ENCODE data around the gene PRKAA1. TPM values are rescaled to one million over a fixed set of nuclear protein-coding genes. Genes with fewer than 3 reads are reported as not detected.

PRKAA1 gene
- polyA plus RNA-seq, 3 donors: 23.4 to 32.8 (median 29.6) TPM

- H3K4me1 ChIP-seq (ENCODE audit: control insufficient read depth in 1 of 2, insufficient read depth in 2 of 2, low read length in 2 of 2): peaks cover 3 to 9% of the 10 kb centered on the region in 2 donors
- peaks cover 0 to 15% of the 10 kb centered on the region in 2 donors for H3K36me3 ChIP-seq (replicated peaks in 1 of 2; ENCODE audit: control insufficient read depth in 1 of 2, insufficient read depth in 2 of 2, low read length in 2 of 2)
- Mint-ChIP-seq H3K27me3 (ENCODE audit: low read depth in 3 of 3) (peaks cover 0 to 3% (median 1%) of the 10 kb centered on the region in 3 donors), H3K27ac (no peak overlapping the region), H3K36me3 (peaks cover 9 to 15% of the 10 kb centered on the region in 2 donors), H3K9me3 (peaks cover 0 to 2% (median 0%) of the 10 kb centered on the region in 7 donors), H3K4me3 (no peak overlapping the region), H3K4me1 (peaks cover 35% of the 10 kb centered on the region)
- peaks cover 98% of the 10 kb centered on the region for H4K20me1 ChIP-seq (ENCODE audit: insufficient read depth, low read length)
- no peak for DNase-seq
- no peak overlapping the region for H3K4me2 ChIP-seq (replicated peaks; ENCODE audit: extremely low read depth, low read length, poor library complexity, severe bottlenecking)
- no CpG with 5 or more reads among the region's 1 CpG for WGBS (ENCODE audit: insufficient coverage)
- H3K4me3 ChIP-seq (replicated peaks in 1 of 3; ENCODE audit: low read depth in 2 of 3, low read length in 3 of 3): no peak overlapping the region
- intact Hi-C loops (cut with micrococcal nuclease): no loop called here
- no peak for TF ChIP-seq CTCF (IDR thresholded peaks at IDR 0.05)
- no peak overlapping the region for H3K27ac ChIP-seq (ENCODE audit: low read depth in 1 of 2, low read length in 2 of 2)
- H3K79me2 ChIP-seq (ENCODE audit: insufficient read depth, low read length): peaks cover 99% of the 10 kb centered on the region
- no peak overlapping the region for H3K9ac ChIP-seq (ENCODE audit: insufficient read depth, low read length, poor library complexity, severe bottlenecking)
- no peaks in the 10 kb centered on the region for H3K9me3 ChIP-seq (replicated peaks in 1 of 2; ENCODE audit: control insufficient read depth in 1 of 2, insufficient read depth in 1 of 2, low read length in 2 of 2)
- no peaks in the 10 kb centered on the region for H3K27me3 ChIP-seq (ENCODE audit: control insufficient read depth in 2 of 2, insufficient read depth in 2 of 2, low read length in 2 of 2)
- H2AFZ ChIP-seq (ENCODE audit: insufficient read depth, low read depth, low read length, poor library complexity, severe bottlenecking): no peak overlapping the region
These were observed 13.3 kb downstream of the PRKAA1 start for GRCh38 chr5:40784916-40785315.

GRCh38 chr5:40784027-40784653 lies 14.0 kb downstream of the PRKAA1 start:
- Histone ChIP-seq H3K9me3 (replicated peaks in 1 of 2; ENCODE audit: control insufficient read depth in 1 of 2, insufficient read depth in 1 of 2, low read length in 2 of 2) (no peaks in the 10 kb centered on the region), H3K36me3 (replicated peaks in 1 of 2; ENCODE audit: control insufficient read depth in 1 of 2, insufficient read depth in 2 of 2, low read length in 2 of 2) (peaks cover 0 to 15% of the 10 kb centered on the region in 2 donors), H3K27ac (ENCODE audit: low read depth in 1 of 2, low read length in 2 of 2) (no peak overlapping the region), H3K4me1 (ENCODE audit: control insufficient read depth in 1 of 2, insufficient read depth in 2 of 2, low read length in 2 of 2) (peaks cover 0 to 3% of the 10 kb centered on the region in 2 donors), H4K20me1 (ENCODE audit: insufficient read depth, low read length) (peaks cover 98% of the 10 kb centered on the region), H3K4me2 (replicated peaks; ENCODE audit: extremely low read depth, low read length, poor library complexity, severe bottlenecking) (no peak overlapping the region), H3K79me2 (ENCODE audit: insufficient read depth, low read length) (peaks cover 99% of the 10 kb centered on the region), H3K27me3 (ENCODE audit: control insufficient read depth in 2 of 2, insufficient read depth in 2 of 2, low read length in 2 of 2) (no peaks in the 10 kb centered on the region), H2AFZ (ENCODE audit: insufficient read depth, low read depth, low read length, poor library complexity, severe bottlenecking) (no peak overlapping the region), H3K4me3 (replicated peaks in 1 of 3; ENCODE audit: low read depth in 2 of 3, low read length in 3 of 3) (no peak overlapping the region), H3K9ac (ENCODE audit: insufficient read depth, low read length, poor library complexity, severe bottlenecking) (no peak overlapping the region)
- Mint-ChIP-seq H3K4me3 (no peak overlapping the region), H3K27me3 (ENCODE audit: low read depth in 3 of 3) (peaks cover 0 to 3% (median 1%) of the 10 kb centered on the region in 3 donors), H3K4me1 (peaks cover 32% of the 10 kb centered on the region), H3K9me3 (peaks cover 0 to 2% (median 0%) of the 10 kb centered on the region in 7 donors), H3K27ac (peak overlapping the region in 1 of 7 donors; percentile 83), H3K36me3 (peaks cover 9 to 15% of the 10 kb centered on the region in 2 donors)
- intact Hi-C loops (cut with micrococcal nuclease): no loop called here
- WGBS (ENCODE audit: insufficient coverage): 89% methylated on average over 1 of the region's 1 CpG
- no peak for TF ChIP-seq CTCF (IDR thresholded peaks at IDR 0.05)
- DNase-seq: no peak

All from CD14-positive monocyte (primary cell).